H9 (cell line): ENCODE results near the gene ATG4B. TPM values are rescaled to one million over a fixed set of nuclear protein-coding genes. Genes with fewer than 3 reads are reported as not detected.

Experiments
- DNase-seq: peaks from one replicate; pipeline ENCODE4 v3.0.0-alpha.2; 2017
- H2AFZ ChIP-seq: one replicate; pipeline ENCODE4 v1.6.1; 2013; ENCODE audit warnings: mild to moderate bottlenecking, low read length, control low read depth, moderate library complexity
- H2AK5ac ChIP-seq: 2 replicates; pipeline ENCODE4 v1.6.1; 2013; ENCODE audit warnings: low read length, control low read depth, mixed read lengths; ENCODE audit not compliant: insufficient read length
- H2BK120ac ChIP-seq: one replicate; pipeline ENCODE4 v1.6.1; 2013; ENCODE audit warnings: low read depth, mild to moderate bottlenecking, low read length, control low read depth, inconsistent platforms; ENCODE audit not compliant: poor library complexity, severe bottlenecking
- H2BK12ac ChIP-seq: 2 replicates; pipeline ENCODE4 v1.6.1; 2013; ENCODE audit warnings: low read length, control low read depth, mixed read lengths, low read depth; ENCODE audit not compliant: insufficient read length
- H2BK15ac ChIP-seq: 2 replicates; pipeline ENCODE4 v1.6.1; 2013; ENCODE audit warnings: low read depth, low read length, control low read depth
- H2BK20ac ChIP-seq: one replicate; pipeline ENCODE4 v1.6.1; 2013; ENCODE audit warnings: low read depth, mild to moderate bottlenecking, low read length, control low read depth, inconsistent platforms; ENCODE audit not compliant: poor library complexity, severe bottlenecking
- H2BK5ac ChIP-seq: 2 replicates; pipeline ENCODE4 v1.6.1; 2013; ENCODE audit warnings: low read length, control low read depth, mixed read lengths; ENCODE audit not compliant: insufficient read length
- H3K14ac ChIP-seq: 2 replicates; pipeline ENCODE4 v1.6.1; 2013; ENCODE audit warnings: low read length, control low read depth; ENCODE audit not compliant: insufficient read depth
- H3K18ac ChIP-seq: 2 replicates; pipeline ENCODE4 v1.6.1; 2013; ENCODE audit warnings: low read depth, mild to moderate bottlenecking, mixed read lengths, low read length, control low read depth; ENCODE audit not compliant: insufficient read length
- H3K23ac ChIP-seq: 2 replicates; pipeline ENCODE4 v1.6.1; 2013; ENCODE audit warnings: low read length, control low read depth, mixed read lengths, low read depth; ENCODE audit not compliant: insufficient read length
- H3K23me2 ChIP-seq: 2 replicates; pipeline ENCODE4 v1.6.1; 2013; ENCODE audit warnings: low read depth, mild to moderate bottlenecking, mixed read lengths, low read length, control low read depth; ENCODE audit not compliant: insufficient read length, poor library complexity, severe bottlenecking
- H3K27ac ChIP-seq: 2 replicates; pipeline ENCODE4 v1.5.1; 2013; ENCODE audit warnings: low read length, control low read depth, mixed read lengths, low read depth; ENCODE audit not compliant: insufficient read length
- H3K27me3 ChIP-seq: 2 replicates; pipeline ENCODE4 v1.6.1; 2013; ENCODE audit warnings: low read length, control low read depth, inconsistent platforms; ENCODE audit not compliant: insufficient read depth
- H3K4ac ChIP-seq: 2 replicates; pipeline ENCODE4 v1.6.1; 2013; ENCODE audit warnings: low read depth, mild to moderate bottlenecking, control low read depth, inconsistent platforms, low read length, moderate library complexity
- H3K4me1 ChIP-seq: 2 replicates; pipeline ENCODE4 v1.6.1; 2013; ENCODE audit warnings: low read length, control low read depth, inconsistent platforms; ENCODE audit not compliant: insufficient read depth
- H3K4me2 ChIP-seq: 2 replicates; pipeline ENCODE4 v1.6.1; 2013; ENCODE audit warnings: low read length, control low read depth, mixed read lengths; ENCODE audit not compliant: insufficient read length, insufficient read depth
- H3K56ac ChIP-seq: 2 replicates; pipeline ENCODE4 v1.6.1; 2013; ENCODE audit warnings: low read depth, mild to moderate bottlenecking, mixed read lengths, low read length, control low read depth; ENCODE audit not compliant: insufficient read length
- H3K79me1 ChIP-seq: 2 replicates; pipeline ENCODE4 v1.6.1; 2013; ENCODE audit warnings: low read depth, mild to moderate bottlenecking, moderate library complexity, low read length, control low read depth, inconsistent platforms; ENCODE audit not compliant: insufficient read depth, poor library complexity, severe bottlenecking
- H3K79me2 ChIP-seq: 2 replicates; pipeline ENCODE4 v1.6.1; 2013; ENCODE audit warnings: low read length, control low read depth, inconsistent platforms; ENCODE audit not compliant: insufficient read depth
- H3K9ac ChIP-seq: 2 replicates; pipeline ENCODE4 v1.6.1; 2013; ENCODE audit warnings: low read length, control low read depth, mixed read lengths; ENCODE audit not compliant: insufficient read length; ENCODE audit errors: extremely low read depth
- H3K9me3 ChIP-seq: one replicate; pipeline ENCODE4 v1.6.1; 2013; ENCODE audit warnings: low read depth, low read length, inconsistent platforms; ENCODE audit not compliant: control insufficient read depth
- H3T11ph ChIP-seq: one replicate; pipeline ENCODE4 v1.6.1; 2013; ENCODE audit warnings: mild to moderate bottlenecking, low read length, control low read depth, inconsistent platforms
- H4K20me1 ChIP-seq: one replicate; pipeline ENCODE4 v1.6.1; 2013; ENCODE audit not compliant: control insufficient read depth, insufficient read length, insufficient read depth
- H4K5ac ChIP-seq: 2 replicates; pipeline ENCODE4 v1.6.1; 2013; ENCODE audit warnings: low read depth, mild to moderate bottlenecking, mixed read lengths, low read length, control low read depth; ENCODE audit not compliant: insufficient read length
- H4K8ac ChIP-seq: replicated peaks from 2 replicates; pipeline ENCODE4 v1.6.1; 2013; ENCODE audit warnings: low read length, control low read depth, mixed read lengths, low read depth; ENCODE audit not compliant: insufficient read length
- H4K91ac ChIP-seq: 2 replicates; pipeline ENCODE4 v1.6.1; 2013; ENCODE audit warnings: low read depth, mild to moderate bottlenecking, moderate library complexity, mixed read lengths, low read length, control low read depth; ENCODE audit not compliant: insufficient read length
- H3K27ac Mint-ChIP-seq, 3 experiments: 2 replicates in 2 of 3; 3 replicates in 1 of 3; pipeline ENCODE4 v1.8.0; 2020 to 2021; ENCODE audit warnings: mixed read lengths in 3 of 3, mild to moderate bottlenecking in 1 of 3, moderate library complexity in 1 of 3
- H3K27me3 Mint-ChIP-seq: 2 replicates; pipeline ENCODE4 v1.8.0; 2021; ENCODE audit warnings: low read depth, mild to moderate bottlenecking, moderate library complexity, mixed read lengths
- H3K36me3 Mint-ChIP-seq, 3 experiments: 2 replicates in 2 of 3; 3 replicates in 1 of 3; pipeline ENCODE4 v1.8.0; 2020 to 2021; ENCODE audit warnings: low read depth in 3 of 3, mixed read lengths in 3 of 3; ENCODE audit not compliant: insufficient read depth in 1 of 3
- H3K4me1 Mint-ChIP-seq, 2 experiments: 2 replicates each; pipeline ENCODE4 v1.8.0; 2020; ENCODE audit warnings: mixed read lengths in 2 of 2
- H3K4me3 Mint-ChIP-seq, 2 experiments: 2 replicates in 1 of 2; 3 replicates in 1 of 2; pipeline ENCODE4 v1.8.0; 2020 to 2021; ENCODE audit warnings: mild to moderate bottlenecking in 2 of 2, mixed read lengths in 2 of 2, moderate library complexity in 1 of 2
- H3K9me3 Mint-ChIP-seq, 2 experiments: 2 replicates in 1 of 2; 3 replicates in 1 of 2; pipeline ENCODE4 v1.8.0; 2020; ENCODE audit warnings: mild to moderate bottlenecking in 2 of 2, mixed read lengths in 2 of 2, moderate library complexity in 1 of 2
- WGBS: extraction: QIAGEN DNeasy Blood & Tissue Kit; methylation state at CpG from one replicate; pipeline ENCODE4 v1.1.7; 2013; ENCODE audit warnings: missing lambda C conversion rate, low lambda C conversion rate, mixed read lengths; ENCODE audit not compliant: insufficient read length; ENCODE audit errors: extremely low coverage; 5-methylcytosine and 5-hydroxymethylcytosine counted together
- total RNA-seq: library from RNA; stranded (reverse); gene quantifications from 2 replicates; pipeline ENCODE4 v1.2.1, GENCODE V29; 2021
- TF ChIP-seq, protein P1 (sequence below): fragments of 200-600 bp; sonication (generic); conservative IDR thresholded peaks from 3 replicates; pipeline ENCODE4 v1.8.0; 2021; ENCODE audit warnings: antibody characterized with exemption, mild to moderate bottlenecking

The ATG4B gene
- total RNA-seq, 1 experiment from 2014 or later, result 105 TPM

DNA sequence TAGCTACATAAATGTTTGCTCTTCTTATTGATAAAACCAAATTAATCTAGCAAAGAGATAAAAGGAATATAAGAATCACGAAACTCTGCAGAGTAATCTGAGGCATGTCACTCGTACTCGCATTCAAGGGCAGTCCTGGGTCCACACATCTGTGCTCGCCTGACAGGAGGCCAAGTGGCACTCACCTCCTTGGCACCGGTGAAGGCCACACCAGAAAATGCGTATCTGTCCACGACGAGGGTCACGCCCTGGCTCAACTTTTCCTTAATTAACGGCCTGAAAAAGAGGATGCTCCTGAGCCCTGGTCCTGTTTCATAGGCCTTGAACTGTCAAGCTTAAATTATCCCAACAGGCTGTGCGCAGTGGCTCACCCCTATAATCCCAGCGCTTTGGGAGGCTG lies 42.6 kb downstream of the ATG4B start:
- Histone ChIP-seq H3K23me2 (no peaks in the 10 kb centered on the region), H4K20me1 (no peaks in the 10 kb centered on the region), H4K8ac (no peak overlapping the region), H3K4me1 (no peaks in the 10 kb centered on the region), H3K23ac (no peak overlapping the region), H4K5ac (no peak overlapping the region), H3K27ac (no peak overlapping the region), H3K9ac (no peak overlapping the region), H3K27me3 (no peaks in the 10 kb centered on the region), H2BK12ac (no peak overlapping the region), H3K14ac (no peak overlapping the region), H3K79me2 (peaks cover 2% of the 10 kb centered on the region; the same call in 1 of the 2 replicates), H3K79me1 (no peaks in the 10 kb centered on the region), H3K4ac (no peak overlapping the region), H3K18ac (no peak overlapping the region), H3K4me2 (no peak overlapping the region), H3K9me3 (no peaks in the 10 kb centered on the region), H2BK120ac (no peak overlapping the region), H2AK5ac (no peak overlapping the region), H2BK5ac (no peak overlapping the region), H2BK20ac (no peak overlapping the region), H3T11ph (no peak overlapping the region), H3K56ac (no peak overlapping the region), H2AFZ (no peak overlapping the region), H4K91ac (no peak overlapping the region), H2BK15ac (no peak overlapping the region)
- no peak overlapping the region for H3K27ac Mint-ChIP-seq
- H3K9me3 Mint-ChIP-seq, result no peaks in the 10 kb centered on the region
- TF ChIP-seq, protein P1, sequence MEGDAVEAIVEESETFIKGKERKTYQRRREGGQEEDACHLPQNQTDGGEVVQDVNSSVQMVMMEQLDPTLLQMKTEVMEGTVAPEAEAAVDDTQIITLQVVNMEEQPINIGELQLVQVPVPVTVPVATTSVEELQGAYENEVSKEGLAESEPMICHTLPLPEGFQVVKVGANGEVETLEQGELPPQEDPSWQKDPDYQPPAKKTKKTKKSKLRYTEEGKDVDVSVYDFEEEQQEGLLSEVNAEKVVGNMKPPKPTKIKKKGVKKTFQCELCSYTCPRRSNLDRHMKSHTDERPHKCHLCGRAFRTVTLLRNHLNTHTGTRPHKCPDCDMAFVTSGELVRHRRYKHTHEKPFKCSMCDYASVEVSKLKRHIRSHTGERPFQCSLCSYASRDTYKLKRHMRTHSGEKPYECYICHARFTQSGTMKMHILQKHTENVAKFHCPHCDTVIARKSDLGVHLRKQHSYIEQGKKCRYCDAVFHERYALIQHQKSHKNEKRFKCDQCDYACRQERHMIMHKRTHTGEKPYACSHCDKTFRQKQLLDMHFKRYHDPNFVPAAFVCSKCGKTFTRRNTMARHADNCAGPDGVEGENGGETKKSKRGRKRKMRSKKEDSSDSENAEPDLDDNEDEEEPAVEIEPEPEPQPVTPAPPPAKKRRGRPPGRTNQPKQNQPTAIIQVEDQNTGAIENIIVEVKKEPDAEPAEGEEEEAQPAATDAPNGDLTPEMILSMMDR, result no peak
- peaks cover 41 to 94% (median 87%) of the 10 kb centered on the region in 3 experiments for H3K36me3 Mint-ChIP-seq
- no peaks in the 10 kb centered on the region for H3K4me1 Mint-ChIP-seq
- H3K4me3 Mint-ChIP-seq, result no peak overlapping the region
- H3K27me3 Mint-ChIP-seq, result no peaks in the 10 kb centered on the region
- WGBS, result no CpG with 5 or more reads among the region's 12 CpGs
- DNase-seq, result no peak
